GM10847 (cell line): ENCODE results near the gene ZDHHC22.

Experiments used
- POLR2A ChIP-seq: IDR thresholded peaks from 2 replicates; pipeline ENCODE4 v1.6.1; 2011; ENCODE audit not compliant: insufficient read length; ENCODE audit errors: extremely low read depth

Gene ZDHHC22

DNA sequence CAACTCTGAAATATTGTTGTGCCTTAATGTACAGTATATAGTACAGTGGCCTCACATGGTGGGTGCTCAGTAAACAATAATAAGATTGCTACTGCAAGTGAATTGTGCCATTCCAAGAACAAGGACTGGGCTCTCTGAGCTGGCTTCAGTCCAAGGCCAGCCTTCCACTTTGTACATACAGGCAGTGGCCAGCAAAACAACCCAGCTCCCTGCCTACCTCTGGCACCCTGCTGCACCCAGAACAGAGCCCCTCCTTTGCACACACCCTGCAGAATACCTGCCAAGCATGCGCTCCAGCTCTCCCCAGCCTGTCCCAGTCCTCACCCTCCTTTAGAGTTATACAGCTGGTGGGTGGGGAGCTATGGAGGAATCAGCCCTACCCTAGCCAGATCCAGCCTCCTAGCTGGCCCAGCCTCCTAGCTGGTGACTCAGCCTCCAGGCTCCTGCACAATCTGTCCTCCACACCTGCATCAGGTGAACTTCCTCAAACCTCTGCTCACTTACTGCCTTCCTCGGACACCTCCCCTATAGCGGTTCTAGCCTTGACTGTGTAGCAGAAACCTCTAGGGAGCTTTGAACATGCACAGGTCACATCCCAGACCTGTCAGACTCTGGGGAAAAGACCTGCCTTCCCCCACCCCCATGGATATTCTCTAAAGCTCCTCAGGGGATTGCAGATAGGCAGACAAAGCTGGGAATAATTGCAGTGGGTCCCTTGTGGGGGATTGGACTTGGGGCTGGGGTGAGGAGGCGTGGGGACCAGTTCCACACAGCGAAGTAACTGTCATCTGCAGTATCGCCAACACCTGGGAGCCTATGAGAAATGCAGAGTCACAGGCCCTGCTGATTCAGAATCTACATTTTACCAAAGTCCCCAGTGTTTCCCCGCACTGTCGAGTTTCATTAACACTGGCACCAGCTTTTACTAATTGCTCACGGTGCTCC lies 17.9 kb downstream of the ZDHHC22 start:
- TF ChIP-seq POLR2A = no peak

DNA sequence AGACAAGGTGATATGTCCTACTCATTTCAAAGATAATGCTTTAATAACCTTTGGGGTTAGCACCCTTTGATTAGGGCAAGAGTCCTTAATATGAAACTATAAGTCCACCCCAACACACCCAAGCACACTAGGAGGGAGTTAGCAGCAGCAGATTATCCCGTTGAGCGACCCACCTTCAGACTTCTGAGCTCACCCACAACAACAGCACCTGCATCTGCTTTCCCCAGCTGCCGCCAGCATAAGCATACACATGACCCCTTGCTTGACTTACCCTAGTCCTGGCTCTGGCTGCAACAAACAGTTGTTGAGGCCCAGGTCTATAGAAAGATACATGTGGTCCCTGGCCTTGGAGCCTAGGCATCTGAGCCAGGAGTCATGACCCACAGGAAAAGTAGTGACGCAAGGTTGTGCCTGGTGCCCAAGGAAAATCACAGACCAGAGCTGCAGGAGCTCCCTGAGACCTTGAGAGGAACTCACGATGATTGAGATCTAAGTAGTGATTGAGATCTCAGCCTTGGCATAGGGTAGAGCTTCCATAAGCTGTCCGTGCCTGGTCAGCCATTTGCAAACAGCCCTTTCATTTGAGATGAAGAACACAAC lies 19.0 kb downstream of the ZDHHC22 start:
- no peak for TF ChIP-seq POLR2A

DNA sequence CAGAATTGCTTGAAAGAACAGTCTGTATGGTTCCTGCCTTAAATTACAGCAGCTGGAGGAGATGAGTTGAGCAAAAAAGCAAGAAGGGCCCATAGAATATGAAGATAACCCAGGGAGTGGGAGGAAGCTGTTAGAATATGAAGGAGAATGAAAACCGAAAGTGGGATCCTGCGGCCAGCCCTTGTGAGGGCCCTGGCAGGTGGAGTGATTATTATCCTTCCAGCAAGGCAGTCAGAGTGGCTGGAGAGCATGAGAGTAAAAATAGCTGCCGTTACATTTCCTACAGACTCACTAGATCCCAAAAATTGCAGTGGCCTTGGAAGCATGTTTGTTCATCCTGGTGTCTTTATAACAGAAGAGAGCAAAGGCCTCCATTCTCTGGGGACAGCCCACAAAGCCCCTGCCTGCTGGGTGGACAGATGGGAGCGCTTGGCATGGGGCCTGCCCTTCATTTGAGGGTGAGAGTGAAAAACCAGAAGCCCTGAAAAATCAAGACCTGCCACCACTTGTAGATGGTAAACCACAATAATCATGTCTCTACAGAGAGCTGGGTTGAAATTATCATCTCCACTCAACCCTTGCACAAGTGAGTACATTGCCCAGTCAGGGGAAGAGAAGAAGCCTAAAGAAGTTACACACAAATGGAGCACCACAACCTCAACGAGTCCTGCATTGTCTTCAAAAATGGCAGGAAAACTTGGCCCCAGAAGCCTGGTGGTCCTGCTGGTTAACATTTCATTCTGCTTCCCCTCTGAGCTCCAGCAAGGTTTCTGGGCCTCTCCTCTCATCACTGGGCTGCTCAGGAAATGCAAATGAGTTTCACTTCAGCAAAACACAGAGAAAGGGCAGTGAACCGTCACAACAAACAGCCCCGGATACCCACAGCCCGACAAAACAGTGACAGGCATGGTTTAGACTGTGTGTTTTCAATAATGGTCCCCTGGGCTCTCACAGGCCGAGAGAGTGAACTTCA lies 20.5 kb downstream of the ZDHHC22 start:
- TF ChIP-seq POLR2A = no peak

DNA sequence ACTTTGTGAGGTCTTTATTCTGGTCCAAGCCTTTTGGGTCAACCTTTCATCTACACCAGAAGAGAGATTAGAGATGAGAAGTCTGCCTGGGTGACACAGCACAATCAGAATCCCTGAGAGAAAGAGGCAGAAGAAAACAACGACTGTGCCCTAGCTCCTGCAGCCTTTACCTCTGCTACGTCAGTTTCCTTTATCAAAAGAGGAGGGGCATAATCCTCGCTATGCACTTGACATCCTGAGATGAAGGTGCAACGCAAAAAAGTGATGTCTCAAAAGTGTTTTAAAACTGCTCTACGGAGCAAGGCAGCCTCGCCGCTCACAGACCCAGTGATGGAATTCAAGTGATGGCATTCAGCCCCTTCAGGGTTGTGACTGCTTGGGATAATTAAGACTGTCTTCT lies 21.7 kb downstream of the ZDHHC22 start:
- TF ChIP-seq POLR2A = no peak

DNA sequence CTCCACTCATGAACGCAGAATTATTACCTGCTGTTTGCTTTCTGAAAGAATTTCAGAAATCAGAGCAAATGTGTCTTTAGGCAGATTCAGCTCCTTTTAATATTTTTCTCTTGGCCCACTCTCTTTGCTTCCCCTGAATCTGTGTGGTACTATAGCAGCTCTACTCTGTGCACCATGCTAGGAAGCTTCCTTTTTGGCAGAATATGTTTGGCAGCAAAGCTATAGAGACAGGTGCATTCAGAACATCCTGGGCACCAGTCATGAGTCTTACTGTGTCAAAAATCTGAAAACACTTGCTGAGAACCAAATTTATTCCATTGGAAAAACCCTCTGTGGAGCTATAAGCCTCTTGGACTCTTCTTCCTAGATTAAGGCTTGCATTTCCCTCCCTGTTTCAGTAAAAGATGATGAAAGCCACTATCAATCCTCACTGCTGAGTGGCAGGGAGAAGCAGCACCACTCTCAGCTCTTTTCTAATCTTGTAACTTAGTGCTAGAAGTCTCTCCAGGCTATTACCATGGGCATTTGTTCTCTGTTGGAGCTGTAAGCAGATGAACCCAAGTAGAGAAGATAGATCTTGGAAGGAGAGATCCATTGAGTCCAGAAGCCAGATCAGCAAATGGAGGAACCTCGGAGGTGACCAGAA lies 25.3 kb downstream of the ZDHHC22 start:
- TF ChIP-seq POLR2A = no peak

DNA sequence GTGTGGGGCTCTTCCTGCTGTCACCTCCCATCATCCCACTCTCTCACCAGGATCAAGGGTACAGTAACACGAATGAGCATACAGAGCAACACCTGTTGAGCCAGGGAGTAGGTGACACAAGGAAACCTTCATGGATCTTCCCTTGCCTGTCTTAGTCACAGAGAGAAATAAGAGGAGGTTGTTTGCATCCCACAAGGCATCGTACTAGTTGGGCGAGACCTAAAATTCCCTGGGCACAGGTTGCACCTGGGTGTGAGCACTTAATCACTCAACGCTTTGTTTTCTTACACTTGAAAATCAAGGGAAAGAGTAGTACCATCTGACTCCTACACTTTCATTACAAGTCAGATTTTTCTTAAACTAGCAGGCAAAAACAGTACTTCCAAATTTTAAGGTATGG lies 27.0 kb downstream of the ZDHHC22 start:
- TF ChIP-seq POLR2A = no peak

DNA sequence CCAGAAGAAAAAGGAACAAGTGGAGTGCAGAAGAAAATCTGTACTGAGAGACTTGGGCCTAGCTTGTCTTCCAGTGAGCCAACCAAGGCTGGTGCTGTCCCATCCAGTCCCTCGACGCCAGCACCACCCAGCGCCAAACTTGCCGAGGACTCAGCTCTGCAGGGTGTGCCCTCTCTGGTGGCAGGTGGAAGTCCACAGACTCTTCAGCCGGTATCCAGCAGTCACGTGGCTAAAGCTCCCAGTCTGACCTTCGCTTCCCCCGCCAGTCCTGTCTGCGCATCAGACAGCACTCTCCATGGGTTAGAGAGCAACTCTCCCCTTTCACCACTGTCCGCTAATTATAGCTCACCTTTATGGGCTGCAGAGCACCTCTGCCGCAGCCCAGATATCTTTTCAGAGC lies 27.9 kb downstream of the ZDHHC22 start:
- no peak for TF ChIP-seq POLR2A

DNA sequence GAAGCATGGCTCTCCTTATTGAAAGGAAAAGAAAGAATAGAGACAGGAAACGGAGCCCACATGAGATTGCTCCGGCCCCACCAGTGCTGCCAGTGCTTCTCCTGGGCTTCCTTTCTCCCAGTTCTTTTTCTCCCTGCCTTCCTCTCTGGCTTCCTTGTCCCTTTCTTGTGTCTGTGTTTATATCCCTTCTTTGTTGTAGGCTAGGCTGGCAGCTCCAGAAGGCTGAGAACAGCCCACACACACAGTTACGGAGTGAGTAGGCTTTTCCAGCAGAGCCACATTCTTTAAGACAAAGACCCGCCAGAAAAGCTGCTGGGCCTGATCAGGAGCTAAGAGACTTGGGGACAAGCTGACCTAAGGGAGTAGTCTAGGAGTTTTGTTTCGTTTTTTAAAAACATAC lies 30.6 kb downstream of the ZDHHC22 start:
- TF ChIP-seq POLR2A = no peak

DNA sequence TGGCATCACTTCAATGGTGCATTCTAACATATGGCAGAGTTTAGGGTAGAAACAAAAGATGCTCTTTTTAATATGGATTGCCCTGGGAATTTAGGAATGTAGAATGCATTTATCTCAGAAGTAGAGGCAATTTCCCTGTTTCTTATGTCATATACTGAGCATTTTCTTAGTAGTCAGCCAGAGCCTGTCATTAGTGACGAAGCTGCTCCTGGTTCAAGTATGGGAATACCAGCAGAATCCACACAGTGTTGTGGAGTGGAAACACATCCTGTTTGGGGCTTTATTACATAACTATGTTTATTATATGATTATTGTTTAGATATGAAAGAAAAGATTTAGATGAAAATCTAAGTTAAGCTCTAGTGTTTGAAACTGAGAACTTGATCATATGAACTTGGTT lies 31.3 kb downstream of the ZDHHC22 start:
- no peak for TF ChIP-seq POLR2A

DNA sequence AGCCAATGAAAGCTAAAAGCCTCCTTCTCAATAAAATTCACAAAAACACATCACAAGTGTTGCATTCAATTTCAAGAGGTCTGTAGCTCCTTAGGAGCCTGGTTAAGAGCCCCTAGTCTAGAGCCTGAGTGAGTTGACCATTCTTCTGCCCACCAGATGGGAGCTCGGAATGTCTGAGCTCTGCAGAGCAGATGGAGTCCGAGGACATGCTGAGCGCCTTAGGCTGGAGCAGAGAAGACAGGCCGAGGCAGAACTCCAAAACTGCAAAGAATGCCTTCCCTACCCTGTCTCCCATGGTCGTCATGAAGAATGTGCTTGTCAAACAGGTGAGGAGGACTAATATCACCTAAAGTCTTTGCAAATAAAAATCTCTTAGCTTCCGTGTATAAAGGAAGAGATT lies 31.9 kb downstream of the ZDHHC22 start:
- TF ChIP-seq POLR2A = no peak

DNA sequence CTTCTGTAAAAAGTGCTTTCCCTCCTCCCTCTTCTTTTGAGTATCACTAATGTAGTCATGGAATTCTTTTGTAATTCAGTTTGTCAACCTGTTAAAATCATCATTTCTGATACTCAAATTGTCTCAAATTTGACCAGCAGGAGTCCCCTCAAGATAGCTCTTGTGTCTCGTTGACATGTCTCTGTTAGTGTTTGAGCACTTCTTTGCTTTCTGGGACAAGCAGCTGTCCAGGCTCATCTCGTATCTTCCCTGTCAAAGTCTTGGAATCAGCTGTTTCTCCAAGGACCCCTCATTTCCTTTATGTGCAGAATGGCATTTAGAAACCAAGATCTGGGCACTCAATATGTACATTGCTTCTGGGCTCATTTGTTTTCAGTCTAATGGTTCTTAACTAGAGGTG lies 32.8 kb downstream of the ZDHHC22 start:
- TF ChIP-seq POLR2A = no peak

DNA sequence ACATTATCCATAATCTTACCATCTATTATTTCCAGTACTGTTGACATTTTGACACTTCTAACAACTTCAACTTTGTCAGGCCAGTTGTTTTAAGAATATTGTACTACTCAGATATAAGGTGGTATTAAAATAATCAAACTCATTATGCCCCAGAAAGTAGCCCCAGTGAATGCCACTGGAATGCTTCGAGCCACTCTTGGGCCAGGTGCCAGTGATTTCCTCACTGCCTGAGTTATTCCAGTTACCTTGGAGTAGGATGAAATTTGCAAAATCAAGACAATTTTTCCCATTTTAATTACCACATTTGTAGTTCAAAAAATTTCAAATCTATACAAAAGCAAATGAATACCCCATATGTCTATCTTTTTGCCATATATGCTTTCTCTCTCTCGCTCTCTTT lies 34.4 kb downstream of the ZDHHC22 start:
- TF ChIP-seq POLR2A = no peak

DNA sequence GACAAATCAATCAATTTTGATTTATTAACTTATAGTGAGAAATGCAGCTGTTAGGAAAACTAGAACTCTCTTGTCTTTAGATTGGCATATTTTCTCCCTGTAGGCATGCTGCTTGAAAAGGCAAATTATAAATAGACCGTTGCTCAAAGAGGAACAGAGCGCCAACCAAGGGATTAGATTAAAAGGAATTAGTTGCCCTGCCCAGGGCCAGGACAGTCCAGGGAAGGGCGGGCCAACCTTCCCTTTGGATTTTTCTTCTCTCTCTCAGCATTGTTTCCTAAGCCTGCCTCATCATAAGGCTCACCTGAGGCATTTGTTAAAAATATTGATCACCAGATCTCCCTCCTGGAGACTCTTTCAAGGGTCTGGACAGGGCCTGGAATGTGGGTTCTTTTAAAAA lies 34.9 kb downstream of the ZDHHC22 start:
- TF ChIP-seq POLR2A = no peak

DNA sequence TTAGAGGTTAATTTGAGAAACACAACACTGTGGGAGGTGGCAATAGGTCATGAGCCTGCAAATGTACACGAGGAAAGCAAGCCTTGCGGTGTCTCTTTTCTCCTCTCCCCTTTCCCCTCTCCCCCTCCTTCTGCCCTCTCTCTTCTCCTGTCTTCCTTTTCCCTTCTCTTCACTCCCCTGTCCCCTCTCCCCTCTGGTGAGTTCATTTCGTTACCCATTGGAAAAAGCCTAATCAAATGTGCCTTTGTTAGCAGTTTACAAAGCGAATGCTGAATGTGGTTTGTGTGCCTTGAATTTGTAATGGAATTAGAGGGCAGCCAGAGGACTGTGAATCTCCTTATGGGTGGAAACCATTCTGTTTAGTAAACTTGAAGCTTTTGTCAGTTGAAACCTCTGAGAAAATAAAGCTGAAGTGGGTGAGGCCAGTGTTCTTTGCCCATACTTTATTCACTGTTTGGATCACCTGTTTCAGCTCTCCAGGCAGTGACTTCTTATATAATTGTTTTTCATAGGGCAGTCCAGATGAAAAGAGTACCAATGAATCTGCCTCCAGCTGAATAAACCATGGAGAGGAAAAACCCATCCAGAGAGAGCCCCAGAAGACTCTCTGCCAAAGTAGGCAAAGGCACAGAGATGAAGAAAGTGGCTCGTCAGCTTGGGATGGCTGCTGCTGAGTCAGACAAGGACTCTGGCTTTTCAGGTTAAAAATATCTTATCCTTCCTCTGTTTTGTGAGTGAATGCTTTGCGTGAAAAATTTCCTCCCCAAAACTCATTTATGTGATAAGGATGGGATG lies 36.2 kb downstream of the ZDHHC22 start:
- TF ChIP-seq POLR2A = no peak
